H1 (cell line): Measurements from ENCODE around the gene SCAMP4.

Experiments
- BCL11A ChIP-seq, 2 experiments: IDR thresholded peaks; one replicate each; pipeline ENCODE4 v1.6.1; 2011; ENCODE audit warnings: low read depth in 2 of 2, low read length in 2 of 2, mild to moderate bottlenecking in 2 of 2
- BRCA1 ChIP-seq: IDR thresholded peaks from 2 replicates; pipeline ENCODE4 v1.6.1; 2012; ENCODE audit warnings: low read depth, low read length, improper control_type of control experiment
- EGR1 ChIP-seq: IDR thresholded peaks from 2 replicates; pipeline ENCODE4 v1.6.1; 2011; ENCODE audit warnings: low read depth, low read length, borderline replicate concordance
- GABPA ChIP-seq: IDR thresholded peaks from 2 replicates; pipeline ENCODE4 v1.6.1; 2011; ENCODE audit warnings: mild to moderate bottlenecking, low read length, moderate library complexity, borderline replicate concordance; ENCODE audit not compliant: insufficient read depth
- KDM1A ChIP-seq: fragments of 200-600, 300-600 bp; sonication (generic); IDR thresholded peaks from 2 replicates; pipeline ENCODE4 v1.7.1; 2016; ENCODE audit warnings: mild to moderate bottlenecking, low read length, borderline replicate concordance
- MAFK ChIP-seq: IDR thresholded peaks from 2 replicates; pipeline ENCODE4 v1.6.1; 2012; ENCODE audit warnings: low read depth, mild to moderate bottlenecking, improper control_type of control experiment, low read length
- POLR2AphosphoS5 ChIP-seq: IDR thresholded peaks from 2 replicates; pipeline ENCODE4 v1.6.1; 2011; ENCODE audit warnings: low read depth, low read length
- SP4 ChIP-seq: IDR thresholded peaks from 2 replicates; pipeline ENCODE4 v1.6.1; 2012; ENCODE audit warnings: low read length, inconsistent platforms
- TBP ChIP-seq: IDR thresholded peaks from 2 replicates; pipeline ENCODE4 v1.6.1; 2011; ENCODE audit warnings: low read depth, low read length, improper control_type of control experiment
- TF ChIP-seq, protein P1 (sequence below), 3 experiments: IDR thresholded peaks; 1 replicate in 2 of 3; 2 replicates in 1 of 3; pipeline versions ENCODE4 v1.5.1 to v1.6.1; 2011; ENCODE audit warnings: low read length in 3 of 3, mild to moderate bottlenecking in 3 of 3, inconsistent platforms in 2 of 3, low read depth in 1 of 3, moderate library complexity in 1 of 3; ENCODE audit not compliant: insufficient read depth in 1 of 3; ENCODE audit errors: control extremely low read depth in 1 of 3

DNA sequence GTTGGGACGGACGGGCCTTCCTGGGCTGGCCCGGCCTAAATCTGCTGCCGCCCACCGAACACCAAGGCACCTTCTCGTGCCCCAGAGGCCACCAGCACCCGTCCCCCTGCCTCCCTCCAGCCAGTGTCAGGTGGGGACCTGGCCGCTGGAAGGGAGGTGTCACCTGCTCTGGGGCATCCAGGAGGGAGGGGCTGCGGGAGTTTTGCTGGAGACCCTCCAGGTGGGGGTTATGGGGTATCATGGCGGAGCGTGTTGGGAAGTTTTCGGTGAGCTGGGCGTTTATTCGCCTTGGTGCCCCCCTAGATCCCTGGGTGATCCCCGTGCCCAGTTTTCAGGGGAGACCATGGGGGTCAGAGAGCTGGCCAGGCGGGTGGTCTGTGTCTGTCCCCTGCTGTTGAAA is 45.4 kb downstream of the SCAMP4 start:
- TF ChIP-seq POLR2AphosphoS5 (no peak), BCL11A (IDR thresholded peaks at IDR 0.05; ENCODE audit: low read depth in 2 of 2, low read length in 2 of 2) (no peak), MAFK (no peak), GABPA (no peak), BRCA1 (no peak), KDM1A (no peak), SP4 (no peak), TBP (no peak), EGR1 (no peak)
- TF ChIP-seq, protein P1, sequence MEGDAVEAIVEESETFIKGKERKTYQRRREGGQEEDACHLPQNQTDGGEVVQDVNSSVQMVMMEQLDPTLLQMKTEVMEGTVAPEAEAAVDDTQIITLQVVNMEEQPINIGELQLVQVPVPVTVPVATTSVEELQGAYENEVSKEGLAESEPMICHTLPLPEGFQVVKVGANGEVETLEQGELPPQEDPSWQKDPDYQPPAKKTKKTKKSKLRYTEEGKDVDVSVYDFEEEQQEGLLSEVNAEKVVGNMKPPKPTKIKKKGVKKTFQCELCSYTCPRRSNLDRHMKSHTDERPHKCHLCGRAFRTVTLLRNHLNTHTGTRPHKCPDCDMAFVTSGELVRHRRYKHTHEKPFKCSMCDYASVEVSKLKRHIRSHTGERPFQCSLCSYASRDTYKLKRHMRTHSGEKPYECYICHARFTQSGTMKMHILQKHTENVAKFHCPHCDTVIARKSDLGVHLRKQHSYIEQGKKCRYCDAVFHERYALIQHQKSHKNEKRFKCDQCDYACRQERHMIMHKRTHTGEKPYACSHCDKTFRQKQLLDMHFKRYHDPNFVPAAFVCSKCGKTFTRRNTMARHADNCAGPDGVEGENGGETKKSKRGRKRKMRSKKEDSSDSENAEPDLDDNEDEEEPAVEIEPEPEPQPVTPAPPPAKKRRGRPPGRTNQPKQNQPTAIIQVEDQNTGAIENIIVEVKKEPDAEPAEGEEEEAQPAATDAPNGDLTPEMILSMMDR (IDR thresholded peaks at IDR 0.05; ENCODE audit: control extremely low read depth in 1 of 3, insufficient read depth in 1 of 3, low read depth in 1 of 3, low read length in 3 of 3) = no peak
